Measurements from ENCODE around the gene DLST.
"Not testable (repeated sequence)": the region's sequence is repeated elsewhere in the genome, so short reads cannot be mapped to it uniquely, and the experiment has no call there.

Gene DLST

DNA sequence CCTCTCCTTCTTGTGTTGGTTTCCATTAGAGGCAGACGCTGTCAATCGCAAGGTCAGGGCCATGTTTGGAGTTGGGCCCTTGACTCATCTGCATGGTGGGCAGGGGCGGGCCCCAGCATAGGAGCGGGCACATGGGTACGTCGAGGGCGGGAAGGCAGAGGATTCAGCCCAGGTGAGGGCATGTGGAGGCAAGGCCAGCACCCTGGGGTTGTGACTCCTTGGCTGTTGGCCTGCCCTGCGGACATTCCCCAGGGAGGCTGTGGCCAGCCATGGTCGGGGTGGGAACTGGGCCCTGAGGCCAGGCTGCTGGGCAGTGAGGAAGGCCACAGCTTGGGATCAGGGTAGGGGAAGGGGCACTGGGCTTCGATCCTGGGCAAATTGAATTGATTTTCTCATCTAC, 31.1 kb downstream of the DLST start:
- Histone ChIP-seq H3K4me3 (no peak overlapping the region), H3K27ac (no peak overlapping the region)

DNA sequence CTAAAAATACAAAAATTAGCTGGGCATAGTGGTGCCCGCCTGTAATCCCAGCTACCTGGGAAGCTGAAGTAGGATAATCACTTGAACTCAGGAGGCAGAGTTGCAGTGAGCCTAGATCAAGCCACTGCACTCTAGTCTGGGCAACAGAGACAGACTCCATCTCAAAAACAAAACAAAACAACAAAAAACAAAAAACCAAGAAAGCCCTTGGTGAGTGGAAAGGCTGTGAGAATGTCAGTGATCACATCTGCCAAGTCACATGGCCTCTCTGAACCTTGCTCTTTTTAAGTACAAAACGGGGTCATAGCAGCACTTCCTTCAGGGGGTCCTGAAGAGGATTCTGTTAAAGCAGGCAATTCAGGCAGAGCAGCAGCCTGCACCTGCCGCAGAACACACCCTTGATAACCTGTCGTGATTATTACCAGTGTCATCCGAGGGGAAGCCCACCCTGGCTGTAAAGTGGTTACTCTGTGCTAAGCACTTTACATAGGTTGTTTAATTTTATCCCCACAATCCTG, 31.7 kb downstream of the DLST start:
- Histone ChIP-seq H3K27ac (peak overlapping the region in 1 of 21 experiments; percentile 37), H3K4me3 (no peak overlapping the region)

GRCh38 chr14:74913986-74914573, 32.4 kb downstream of the DLST start:
- Histone ChIP-seq H3K27ac (peak overlapping the region in 7 of 21 experiments; percentile 9 to 52 (median 33)), H3K4me3 (no peak overlapping the region)

GRCh38 chr14:74915426-74915825, 33.7 kb downstream of the DLST start:
- Histone ChIP-seq H3K27ac (peak overlapping the region in 5 of 21 experiments; percentile 1 to 74 (median 14)), H3K4me3 (no peak overlapping the region)

DNA sequence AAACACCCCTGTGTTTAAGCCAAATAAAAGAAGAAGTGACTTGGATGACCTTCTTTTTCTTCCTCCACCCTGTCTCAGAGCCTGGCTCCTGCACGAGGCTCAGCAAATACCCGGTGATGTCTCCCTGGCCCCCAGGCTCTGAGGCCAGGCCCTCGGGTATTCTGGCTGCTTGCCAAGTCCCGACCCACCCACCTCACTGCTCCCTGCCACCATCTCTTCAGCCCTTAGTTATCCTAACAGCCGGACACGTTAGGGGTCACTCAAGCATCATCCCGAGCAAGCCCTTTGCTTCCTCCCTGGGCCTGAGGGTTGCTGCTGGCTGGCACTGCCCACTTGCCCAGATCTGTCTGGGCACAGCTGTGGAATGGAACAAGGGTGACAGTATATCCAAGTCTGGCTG, 34.1 kb downstream of the DLST start:
- H3K4me3 ChIP-seq: no peak overlapping the region
- peak overlapping the region in 7 of 21 experiments; percentile 1 to 74 (median 14) for H3K27ac ChIP-seq

DNA sequence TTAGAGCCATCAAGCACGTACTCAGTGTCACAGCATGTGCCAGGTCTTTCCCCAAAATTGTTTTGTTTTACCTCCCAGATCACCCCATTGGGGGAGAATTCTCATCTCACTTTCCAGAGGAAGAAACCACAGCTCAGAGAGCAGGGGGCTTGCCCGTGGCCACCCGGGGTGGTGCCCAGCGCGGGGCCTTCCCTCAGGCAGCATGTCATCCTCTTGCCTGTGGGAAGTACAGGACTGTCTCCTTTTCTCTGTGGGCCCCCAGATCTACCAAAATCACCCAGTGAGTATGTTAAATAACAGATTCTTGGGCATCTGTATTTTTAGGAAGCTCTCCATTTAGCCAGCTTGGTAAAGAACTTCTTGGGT, 35.4 kb downstream of the DLST start:
- Histone ChIP-seq H3K4me3 (no peak overlapping the region), H3K27ac (peak overlapping the region in 14 of 21 experiments; percentile 6 to 76 (median 52))

DNA sequence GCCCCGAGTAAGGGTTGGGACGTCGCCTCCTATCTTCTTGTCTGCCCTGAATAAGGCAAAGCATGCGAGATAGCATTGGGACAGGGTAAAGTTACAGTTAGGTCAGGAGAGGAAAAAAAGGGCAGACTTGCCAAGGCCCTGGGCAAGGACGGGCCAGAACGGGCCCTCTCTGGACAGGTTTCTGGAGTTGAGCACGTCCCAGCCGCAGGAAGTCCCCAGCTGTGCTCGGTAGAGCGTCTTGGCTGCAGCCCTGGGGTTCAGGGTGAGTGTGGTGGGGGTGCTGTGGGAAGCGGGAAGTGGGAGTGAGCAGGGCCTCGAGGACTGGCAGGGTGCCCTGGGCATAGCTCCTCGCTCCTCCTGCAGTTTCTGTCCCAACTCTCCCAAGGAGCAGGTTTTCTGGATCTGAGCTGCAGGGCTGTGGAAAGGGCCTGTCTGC, 35.9 kb downstream of the DLST start:
- H3K4me3 ChIP-seq: no peak overlapping the region
- peak overlapping the region in 13 of 21 experiments; percentile 14 to 76 (median 55) for H3K27ac ChIP-seq

- Histone ChIP-seq H3K4me3 (no peak overlapping the region), H3K27ac (peak overlapping the region in 7 of 21 experiments; percentile 3 to 76 (median 17))
These were observed 36.7 kb downstream of the DLST start for GRCh38 chr14:74918380-74918779.

GRCh38 chr14:74919421-74920165, 37.9 kb downstream of the DLST start:
- no peak overlapping the region for H3K4me3 ChIP-seq
- no peak overlapping the region for H3K27ac ChIP-seq

GRCh38 chr14:74920281-74920680, 38.6 kb downstream of the DLST start:
- Histone ChIP-seq H3K4me3 (no peak overlapping the region), H3K27ac (no peak overlapping the region)

- H3K4me3 ChIP-seq: no peak overlapping the region
- no peak overlapping the region for H3K27ac ChIP-seq
These were observed 39.4 kb downstream of the DLST start for GRCh38 chr14:74921053-74921620.

- Histone ChIP-seq H3K4me3 (peak overlapping the region in 4 of 7 experiments; percentile 25 to 46 (median 42)), H3K27ac (peak overlapping the region in 6 of 21 experiments; percentile 20 to 78 (median 58))
These were observed 40.5 kb downstream of the DLST start for GRCh38 chr14:74921987-74922751.

DNA sequence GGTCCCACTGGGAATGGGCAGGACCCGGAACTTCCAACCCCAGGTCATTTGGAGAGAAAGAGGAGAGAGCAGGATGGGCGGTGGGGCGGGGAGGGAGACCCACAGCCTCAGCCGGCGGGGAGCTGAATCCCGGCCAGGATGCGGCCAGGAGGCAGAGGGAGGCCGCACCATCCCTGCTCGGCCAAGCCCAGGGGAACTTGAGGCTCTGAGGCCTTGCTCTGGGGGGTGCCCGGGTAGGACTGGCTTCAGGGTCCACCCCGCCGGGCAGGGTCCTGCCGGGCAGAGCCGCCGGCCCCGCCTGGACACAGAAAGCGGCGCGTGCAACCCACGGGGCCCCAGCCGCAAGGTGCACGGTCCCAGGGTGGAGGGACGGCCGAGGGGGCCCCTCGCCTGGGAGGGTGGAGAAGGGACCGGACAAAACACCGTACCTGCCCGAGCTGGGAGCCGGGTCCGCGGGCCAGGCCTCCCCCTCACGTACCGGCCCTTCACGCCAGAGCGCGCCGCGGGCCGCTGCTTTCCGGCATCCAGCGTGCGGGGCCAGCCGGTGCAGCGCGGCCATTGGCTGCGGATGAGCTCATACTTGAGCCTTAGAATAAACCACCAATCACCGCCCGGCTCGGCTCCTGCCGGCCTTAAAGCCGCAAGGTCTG, 41.2 kb downstream of the DLST start, which contains the start of gene RPS6KL1:
RPS6KL1 (minus strand) TSS at position 509 of the 650 bp plus-strand sequence. CDS start 1,719 bp downstream, outside the sequence.
- peak within 1 kb of the TSS in 6 of 21 experiments; percentile 20 to 78 (median 58) for H3K27ac ChIP-seq
- H3K4me3 ChIP-seq: peak within 1 kb of the TSS; percentile 25 to 46 (median 38)

DNA sequence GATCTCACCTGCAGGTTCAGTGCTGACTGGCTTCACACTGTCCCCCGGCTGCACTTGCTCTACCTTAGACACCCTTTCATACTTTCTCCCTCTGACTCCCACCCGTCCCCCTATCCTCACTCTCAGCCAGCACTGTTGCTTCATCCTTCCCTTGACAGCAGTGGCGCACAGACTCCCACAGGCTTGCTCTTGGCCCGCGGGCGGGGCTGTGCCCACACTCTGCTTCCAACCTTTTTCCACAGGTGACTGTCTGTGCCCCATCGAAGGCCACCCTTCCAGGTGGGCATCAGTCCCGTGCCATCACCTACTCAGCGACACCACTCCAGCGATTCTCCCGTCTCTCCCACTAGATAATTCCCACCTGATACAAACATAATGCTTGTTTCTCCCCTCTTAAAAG, 42.3 kb downstream of the DLST start:
- no peak overlapping the region for H3K4me3 ChIP-seq
- no peak overlapping the region for H3K27ac ChIP-seq

GRCh38 chr14:74927225-74927624, 45.5 kb downstream of the DLST start:
- H3K27ac ChIP-seq: no peak overlapping the region
- H3K4me3 ChIP-seq: no peak overlapping the region

- Histone ChIP-seq H3K4me3 (no peak overlapping the region), H3K27ac (no peak overlapping the region)
These were observed 47.5 kb downstream of the DLST start for GRCh38 chr14:74929242-74929641.

- H3K4me3 ChIP-seq: not testable (repeated sequence)
- H3K27ac ChIP-seq: peak overlapping the region in 1 of 21 experiments; percentile 74
These were observed 50.0 kb downstream of the DLST start for GRCh38 chr14:74931744-74932143.

DNA sequence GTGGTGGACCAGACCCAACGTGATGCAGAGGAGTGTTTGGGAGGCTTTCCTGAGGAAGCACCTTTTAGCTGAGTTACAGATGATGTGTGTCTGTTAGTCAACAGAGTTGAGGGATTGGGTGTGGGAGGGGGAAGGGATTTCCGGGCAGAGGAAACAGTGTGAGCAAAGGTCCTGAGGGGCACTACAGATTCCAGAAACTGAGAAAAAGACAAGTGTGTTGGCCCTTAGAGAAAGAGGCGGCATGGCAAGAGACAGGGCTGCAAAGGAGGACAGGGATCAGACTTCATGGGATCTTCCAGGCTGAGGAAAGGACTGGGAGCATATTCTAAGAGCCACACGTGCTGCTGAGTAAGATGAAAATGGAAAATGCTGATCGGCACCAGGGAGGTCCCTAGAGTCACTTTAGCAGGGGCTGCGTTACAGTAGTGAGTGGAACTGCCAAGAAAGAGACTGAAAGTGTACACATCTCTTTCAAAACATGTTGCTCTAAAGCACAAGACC, 50.7 kb downstream of the DLST start:
- Histone ChIP-seq H3K27ac (peak overlapping the region in 5 of 21 experiments; percentile 3 to 74 (median 23)), H3K4me3 (no peak overlapping the region)

DNA sequence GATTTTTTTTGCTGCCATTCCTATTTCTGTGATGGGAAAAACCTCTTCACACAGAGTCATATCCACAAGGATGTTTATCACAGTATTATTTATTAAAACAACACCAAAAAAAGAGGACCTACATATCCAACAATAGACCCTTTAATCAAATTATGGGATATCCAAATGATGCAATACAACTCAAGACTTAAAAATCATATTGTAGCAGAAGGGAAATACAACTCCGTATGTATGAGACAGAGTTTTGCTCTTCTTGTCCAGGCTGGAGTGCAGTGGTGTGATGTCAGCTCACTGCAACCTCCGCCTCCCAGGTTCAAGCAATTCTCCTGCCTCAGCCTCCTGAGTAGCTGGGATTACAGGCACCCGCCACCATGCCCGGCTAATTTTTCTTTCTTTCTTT, 51.2 kb downstream of the DLST start:
- H3K4me3 ChIP-seq: not testable (repeated sequence)

More for the DNA sequence above, 51.2 kb downstream of the DLST start:
- H3K27ac ChIP-seq: peak overlapping the region in 4 of 21 experiments; percentile 6 to 74 (median 28)

Measured in skin epidermis (tissue), 12 donors.